ENCODE results near the gene OSER1. TPM values are rescaled to one million over a fixed set of nuclear protein-coding genes. Genes with fewer than 3 reads are reported as not detected.

The OSER1 gene
- total RNA-seq, 1 donor from 2014 or later: 47.3 TPM

DNA sequence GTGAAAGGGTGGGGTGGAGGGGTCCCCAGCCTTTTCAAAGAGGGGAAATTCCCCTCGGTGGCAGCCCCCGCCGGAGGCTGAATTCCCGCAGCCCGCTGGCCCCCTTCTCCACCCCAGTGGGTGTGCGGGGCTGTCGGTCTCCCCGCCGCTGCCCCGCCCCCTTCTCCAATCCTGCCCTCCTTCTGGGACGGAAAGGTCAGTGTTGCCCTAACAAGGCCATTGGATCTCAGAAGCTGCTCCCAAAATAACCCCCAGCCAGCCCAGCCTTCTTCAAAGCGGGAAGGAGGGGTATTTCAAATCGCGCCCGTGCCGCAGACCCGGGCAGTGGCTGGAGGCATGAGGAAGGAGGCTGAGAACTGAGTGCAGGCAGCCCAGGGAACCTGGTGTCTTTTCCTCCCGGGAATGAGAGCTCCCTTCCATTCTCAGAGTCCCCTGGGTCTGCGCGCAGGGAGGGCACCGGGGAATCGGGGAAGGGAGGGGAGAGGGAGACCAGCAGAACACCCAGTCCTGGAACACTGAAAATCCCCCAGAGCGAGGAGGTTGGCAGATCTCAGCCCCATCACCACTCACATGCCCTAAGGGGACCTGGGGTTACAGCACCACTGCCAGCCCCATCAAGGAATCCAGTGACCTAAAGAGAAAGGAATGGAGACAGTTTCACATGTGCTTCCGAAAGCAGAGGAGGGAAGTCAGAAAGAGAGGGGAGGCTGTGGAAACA, 23.4 kb downstream of the OSER1 start, which contains the start of gene JPH2:
TSS of gene JPH2 (minus strand) at position 135 of the 718 bp plus-strand sequence. CDS start 483 bp downstream, outside the sequence.
- ChIA-PET CTCF (interaction anchor here (0.9 to 4.8 kb wide), 2 partner anchors 31 to 70 kb away, joined by 3 to 62 read pairs; no protein-coding TSS in a partner anchor), POLR2A (interaction anchor here (0.8 kb wide), 1 partner anchor 23 kb away, joined by 3 read pairs; the partner anchor contains the start of gene OSER1)
- Mint-ChIP-seq H3K4me1 (peaks cover 21% of the 10 kb centered on the region), H3K27ac (no peak within 1 kb of the TSS), H3K9me3 (no peaks in the 10 kb centered on the region), H3K4me3 (peak within 1 kb of the TSS; percentile 64), H3K36me3 (ENCODE audit: low read depth) (no peaks in the 10 kb centered on the region), H3K27me3 (peaks cover 41% of the 10 kb centered on the region)
- intact Hi-C loops (cut with micrococcal nuclease): no loop called here
- TF ChIP-seq, protein P1, sequence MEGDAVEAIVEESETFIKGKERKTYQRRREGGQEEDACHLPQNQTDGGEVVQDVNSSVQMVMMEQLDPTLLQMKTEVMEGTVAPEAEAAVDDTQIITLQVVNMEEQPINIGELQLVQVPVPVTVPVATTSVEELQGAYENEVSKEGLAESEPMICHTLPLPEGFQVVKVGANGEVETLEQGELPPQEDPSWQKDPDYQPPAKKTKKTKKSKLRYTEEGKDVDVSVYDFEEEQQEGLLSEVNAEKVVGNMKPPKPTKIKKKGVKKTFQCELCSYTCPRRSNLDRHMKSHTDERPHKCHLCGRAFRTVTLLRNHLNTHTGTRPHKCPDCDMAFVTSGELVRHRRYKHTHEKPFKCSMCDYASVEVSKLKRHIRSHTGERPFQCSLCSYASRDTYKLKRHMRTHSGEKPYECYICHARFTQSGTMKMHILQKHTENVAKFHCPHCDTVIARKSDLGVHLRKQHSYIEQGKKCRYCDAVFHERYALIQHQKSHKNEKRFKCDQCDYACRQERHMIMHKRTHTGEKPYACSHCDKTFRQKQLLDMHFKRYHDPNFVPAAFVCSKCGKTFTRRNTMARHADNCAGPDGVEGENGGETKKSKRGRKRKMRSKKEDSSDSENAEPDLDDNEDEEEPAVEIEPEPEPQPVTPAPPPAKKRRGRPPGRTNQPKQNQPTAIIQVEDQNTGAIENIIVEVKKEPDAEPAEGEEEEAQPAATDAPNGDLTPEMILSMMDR (IDR thresholded peaks at IDR 0.05): no peak
- no peak for DNase-seq
- ATAC-seq (ENCODE audit: low read depth): peak; percentile 16

DNA sequence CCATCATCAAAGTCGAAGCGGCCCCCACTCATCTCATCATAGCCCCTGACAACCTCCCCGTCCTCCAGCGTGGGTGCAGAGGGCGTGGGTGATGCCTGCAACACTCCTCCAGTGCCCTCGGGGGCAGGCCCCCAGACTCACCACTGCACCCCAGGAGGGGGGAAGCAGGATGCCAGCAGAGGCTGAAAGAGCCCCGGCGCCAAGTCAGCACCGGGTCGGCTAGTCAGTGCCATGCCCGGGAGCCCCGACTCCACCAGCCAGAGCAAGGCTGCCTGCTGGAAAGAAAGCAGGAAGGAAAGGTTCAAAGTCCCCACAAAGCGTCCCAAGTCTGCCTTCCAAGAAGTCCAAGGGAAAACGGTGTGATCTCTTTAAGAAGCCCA, 23.9 kb downstream of the OSER1 start:
- DNase-seq: no peak
- peaks cover 46% of the 10 kb centered on the region for H3K27me3 Mint-ChIP-seq
- peaks cover 21% of the 10 kb centered on the region for H3K4me1 Mint-ChIP-seq
- POLR2A ChIA-PET: no interaction called here
- H3K9me3 Mint-ChIP-seq: no peaks in the 10 kb centered on the region
- CTCF ChIA-PET: interaction anchor here (4.8 kb wide), 1 partner anchor 69 kb away, joined by 62 read pairs; no protein-coding TSS in a partner anchor
- no peak for ATAC-seq (ENCODE audit: low read depth)
- intact Hi-C loops (cut with micrococcal nuclease): no loop called here
- no peak overlapping the region for H3K27ac Mint-ChIP-seq
- H3K36me3 Mint-ChIP-seq (ENCODE audit: low read depth): no peaks in the 10 kb centered on the region
- TF ChIP-seq, protein P1 (IDR thresholded peaks at IDR 0.05): no peak
- peak overlapping the region; percentile 13 for H3K4me3 Mint-ChIP-seq

DNA sequence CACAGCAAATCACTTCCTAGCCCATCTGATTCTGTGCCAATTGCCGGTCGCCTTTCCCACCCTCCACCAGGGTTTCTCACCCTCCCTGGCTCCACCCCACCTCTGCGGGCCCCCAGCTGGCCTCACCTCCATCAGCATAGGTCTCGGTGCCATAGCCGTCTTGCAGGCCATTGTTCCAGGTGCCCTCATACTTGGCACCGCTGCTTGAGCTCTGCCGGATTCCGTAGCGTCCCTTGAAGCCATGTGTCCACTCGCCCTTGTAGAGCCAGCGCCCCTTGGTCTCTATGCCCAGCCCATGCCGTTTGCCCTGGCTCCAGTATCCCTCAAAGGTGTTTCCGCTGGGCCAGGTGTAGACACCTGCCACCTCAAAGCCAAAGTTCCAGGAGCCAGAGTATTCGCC, 24.4 kb downstream of the OSER1 start:
- no peaks in the 10 kb centered on the region for H3K9me3 Mint-ChIP-seq
- H3K36me3 Mint-ChIP-seq (ENCODE audit: low read depth): no peaks in the 10 kb centered on the region
- ATAC-seq (ENCODE audit: low read depth): no peak
- H3K27ac Mint-ChIP-seq: no peak overlapping the region
- TF ChIP-seq, protein P1 (IDR thresholded peaks at IDR 0.05): no peak
- POLR2A ChIA-PET: no interaction called here
- H3K27me3 Mint-ChIP-seq: peaks cover 46% of the 10 kb centered on the region
- H3K4me3 Mint-ChIP-seq: no peak overlapping the region
- peaks cover 21% of the 10 kb centered on the region for H3K4me1 Mint-ChIP-seq
- no peak for DNase-seq
- intact Hi-C loops (cut with micrococcal nuclease): no loop called here
- CTCF ChIA-PET: no interaction called here

DNA sequence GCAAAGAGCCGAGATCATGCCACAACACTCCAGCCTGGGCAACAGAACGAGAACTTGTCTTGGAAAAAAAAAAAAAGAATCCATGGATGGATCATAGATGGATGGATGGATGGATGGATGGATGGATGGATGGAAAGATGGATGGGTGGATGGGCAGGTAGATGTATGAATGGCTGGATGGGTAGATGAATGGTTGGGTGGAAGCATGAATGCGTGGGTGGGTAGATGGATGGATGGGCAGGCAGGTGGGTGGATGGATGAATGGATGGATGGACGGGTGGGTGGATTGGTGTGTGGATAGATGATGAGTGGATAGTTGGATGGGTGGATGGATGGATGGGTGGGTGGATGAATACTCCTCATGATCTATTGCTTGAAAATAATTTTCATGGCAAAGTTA, 25.0 kb downstream of the OSER1 start:
- peaks cover 47% of the 10 kb centered on the region for H3K27me3 Mint-ChIP-seq
- ChIA-PET POLR2A (interaction anchor here (0.7 kb wide), 1 partner anchor 400 kb away, joined by 4 read pairs; no protein-coding TSS in a partner anchor), CTCF (no interaction called here)
- H3K9me3 Mint-ChIP-seq: no peaks in the 10 kb centered on the region
- no peak overlapping the region for H3K27ac Mint-ChIP-seq
- DNase-seq (no peak), ATAC-seq (ENCODE audit: low read depth) (no peak)
- no peaks in the 10 kb centered on the region for H3K36me3 Mint-ChIP-seq (ENCODE audit: low read depth)
- H3K4me1 Mint-ChIP-seq: peaks cover 21% of the 10 kb centered on the region
- intact Hi-C loops (cut with micrococcal nuclease): no loop called here
- TF ChIP-seq, protein P1 (IDR thresholded peaks at IDR 0.05): no peak
- H3K4me3 Mint-ChIP-seq: no peak overlapping the region

DNA sequence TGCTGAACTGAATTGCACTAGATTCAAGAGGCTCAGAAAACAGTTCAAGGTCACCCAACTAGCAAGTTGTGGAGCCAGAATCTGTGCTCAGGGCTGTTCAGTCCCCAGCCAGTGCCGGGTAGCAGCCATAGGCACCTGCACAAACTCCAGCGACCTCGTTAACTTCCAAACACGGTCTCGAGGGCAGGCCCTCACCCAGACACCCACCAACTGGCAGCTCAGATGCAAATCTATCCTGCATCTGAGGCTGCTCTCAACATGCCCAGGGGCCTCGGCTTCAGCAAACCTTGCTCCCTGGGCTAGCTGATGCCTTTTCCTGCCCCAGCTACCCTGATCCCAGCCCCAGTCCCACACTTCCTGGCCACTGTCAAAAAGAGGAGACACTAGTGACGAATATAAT, 27.3 kb downstream of the OSER1 start:
- peaks cover 19% of the 10 kb centered on the region for H3K4me1 Mint-ChIP-seq
- H3K27ac Mint-ChIP-seq: no peak overlapping the region
- TF ChIP-seq, protein P1 (IDR thresholded peaks at IDR 0.05): no peak
- POLR2A ChIA-PET: no interaction called here
- no peak for ATAC-seq (ENCODE audit: low read depth)
- peaks cover 43% of the 10 kb centered on the region for H3K27me3 Mint-ChIP-seq
- DNase-seq: no peak
- no peaks in the 10 kb centered on the region for H3K9me3 Mint-ChIP-seq
- H3K4me3 Mint-ChIP-seq: no peak overlapping the region
- CTCF ChIA-PET: no interaction called here
- no peaks in the 10 kb centered on the region for H3K36me3 Mint-ChIP-seq (ENCODE audit: low read depth)
- intact Hi-C loops (cut with micrococcal nuclease): no loop called here
